NCI-H128 (cell line): Measurements from ENCODE around the gene GSTM5.
"Not testable (repeated sequence)": the region's sequence is repeated elsewhere in the genome, so short reads cannot be mapped to it uniquely, and the experiment has no call there.

Source experiments
- DNase-seq: peaks from one replicate; lab custom pipeline; 2025; ENCODE audit not compliant: unreplicated experiment; lab: John Stamatoyannopoulos, UW

The GSTM5 gene

GRCh38 chr1:109760581-109761226 lies 48.7 kb downstream of the GSTM5 start:
- no peak for DNase-seq

- DNase-seq = no peak
Measured at GRCh38 chr1:109761227-109762038, 49.4 kb downstream of the GSTM5 start.

- DNase-seq = no peak
Measured at GRCh38 chr1:109762039-109762585, 50.1 kb downstream of the GSTM5 start.

- no peak for DNase-seq
Measured at GRCh38 chr1:109762821-109763645, 51.0 kb downstream of the GSTM5 start.

- no peak for DNase-seq
Measured at GRCh38 chr1:109763646-109764415, 51.8 kb downstream of the GSTM5 start, which contains the start of gene EPS8L3. Gene EPS8L3, minus strand, starts transcription at chr1:109763923. Its CDS starts 2,174 bp downstream, at chr1:109761749.

- no peak for DNase-seq
Measured at GRCh38 chr1:109764561-109765482, 52.8 kb downstream of the GSTM5 start.

GRCh38 chr1:109765483-109765815 lies 53.4 kb downstream of the GSTM5 start:
- no peak for DNase-seq

GRCh38 chr1:109765896-109766615 lies 54.0 kb downstream of the GSTM5 start:
- DNase-seq = no peak

GRCh38 chr1:109766991-109767636 lies 55.1 kb downstream of the GSTM5 start:
- not testable (repeated sequence) for DNase-seq
